ENCODE measurements around the gene AKR1C2.
"Not testable (repeated sequence)": the region's sequence is repeated elsewhere in the genome, so short reads cannot be mapped to it uniquely, and the experiment has no call there.

The AKR1C2 gene

GRCh38 chr10:4970362-4970761 is 33.3 kb downstream of the AKR1C2 start:
- DNase-seq; in situ Hi-C loops (cut with HindIII; ENCODE audit: low pct_ligation_motif_present, low pct_unique_long_range_greater_than_20kb, low sequenced_read_pairs): not testable (repeated sequence)

- DNase-seq; in situ Hi-C loops (cut with HindIII; ENCODE audit: low pct_ligation_motif_present, low pct_unique_long_range_greater_than_20kb, low sequenced_read_pairs): not testable (repeated sequence)
Observed at GRCh38 chr10:4969289-4969688, 34.4 kb downstream of the AKR1C2 start.

DNA sequence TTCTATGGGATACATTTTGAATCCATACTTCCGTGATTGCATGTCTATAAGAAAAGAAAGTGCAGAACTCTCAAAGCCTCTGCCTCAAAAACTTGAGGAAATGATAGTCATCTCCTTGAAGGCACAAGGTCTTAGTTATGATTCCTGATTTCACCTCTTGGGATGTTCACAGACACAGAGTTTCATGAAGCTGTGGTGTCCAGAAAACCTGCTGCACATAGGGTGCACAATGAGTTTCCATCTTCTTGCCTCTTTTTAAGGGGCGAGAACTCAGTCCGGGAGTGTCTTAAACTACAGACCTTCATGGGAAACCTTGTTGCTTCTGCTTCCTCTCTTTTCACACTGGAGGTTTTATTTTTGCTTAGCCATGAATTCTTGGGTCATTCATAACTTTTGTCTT is 36.5 kb downstream of the AKR1C2 start:
- not testable (repeated sequence) for DNase-seq

DNA sequence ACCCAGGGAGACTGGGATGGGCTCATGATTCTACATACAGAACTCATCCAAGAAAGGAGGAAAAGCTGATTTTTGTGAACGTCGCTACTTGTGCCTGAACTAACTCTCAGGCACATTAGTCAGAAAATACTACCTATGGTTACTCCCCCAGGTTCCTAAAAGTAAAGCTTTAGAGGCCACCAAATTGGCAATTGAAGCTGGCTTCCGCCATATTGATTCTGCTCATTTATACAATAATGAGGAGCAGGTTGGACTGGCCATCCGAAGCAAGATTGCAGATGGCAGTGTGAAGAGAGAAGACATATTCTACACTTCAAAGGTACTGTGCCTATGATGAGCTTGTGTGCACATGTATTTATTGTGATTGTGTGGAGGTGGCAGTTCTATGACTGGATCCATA is 37.9 kb downstream of the AKR1C2 start:
- DNase-seq; in situ Hi-C loops (cut with HindIII; ENCODE audit: low pct_ligation_motif_present, low pct_unique_long_range_greater_than_20kb, low sequenced_read_pairs): not testable (repeated sequence)

More for the DNA sequence above, 36.5 kb downstream of the AKR1C2 start:
- in situ Hi-C loops (cut with HindIII; ENCODE audit: low pct_ligation_motif_present, low pct_unique_long_range_greater_than_20kb, low sequenced_read_pairs): not testable (repeated sequence)

- DNase-seq; in situ Hi-C loops (cut with HindIII; ENCODE audit: low pct_ligation_motif_present, low pct_unique_long_range_greater_than_20kb, low sequenced_read_pairs): not testable (repeated sequence)
Observed at GRCh38 chr10:4963815-4964154, 39.9 kb downstream of the AKR1C2 start.

DNA sequence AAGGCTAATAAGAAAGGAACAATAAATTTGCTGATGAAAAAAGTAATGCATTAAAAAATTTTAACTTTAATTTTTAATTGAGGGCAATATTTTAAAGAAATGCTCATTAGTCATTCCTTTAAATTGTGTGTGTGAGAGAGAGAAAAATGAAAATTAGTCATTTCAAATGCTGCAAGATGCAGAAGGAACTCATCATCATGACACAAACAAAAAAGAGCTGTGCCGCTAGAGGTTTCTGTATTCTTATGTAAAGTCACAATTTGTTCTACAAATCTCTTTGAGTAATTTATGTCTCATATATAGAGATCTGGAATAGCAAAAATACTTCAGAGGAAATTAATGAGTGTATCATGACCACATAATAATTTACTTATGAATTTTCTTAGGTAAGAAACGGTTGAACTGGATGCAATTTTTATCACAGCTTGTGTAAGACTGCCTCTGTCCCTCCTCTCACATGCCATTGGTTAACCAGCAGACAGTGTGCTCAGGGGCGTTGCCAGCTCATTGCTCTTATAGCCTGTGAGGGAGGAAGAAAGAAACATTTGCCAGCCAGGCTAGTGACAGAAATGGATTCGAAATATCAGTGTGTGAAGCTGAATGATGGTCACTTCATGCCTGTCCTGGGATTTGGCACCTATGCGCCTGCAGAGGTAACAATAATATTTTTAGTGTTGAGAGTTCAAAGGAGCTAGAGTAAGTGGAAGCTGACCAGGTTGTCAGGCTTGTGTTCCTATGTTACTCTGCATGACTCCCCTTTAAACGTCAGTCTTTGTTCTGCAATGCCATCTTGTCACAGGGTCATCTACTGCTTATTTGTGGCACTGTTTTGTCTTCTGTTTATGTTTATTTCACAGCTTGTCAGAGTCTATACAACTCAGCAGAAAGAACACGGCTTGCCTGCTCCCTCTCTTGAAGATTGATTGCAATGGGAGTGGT is 40.5 kb downstream of the AKR1C2 start, which contains the start of gene AKR1C1:
TSS of gene AKR1C1 (plus strand) at position 540 of the 939 bp plus-strand sequence. CDS start at position 570, 30 bp downstream.
- DNase-seq; in situ Hi-C loops (cut with HindIII; ENCODE audit: low pct_ligation_motif_present, low pct_unique_long_range_greater_than_20kb, low sequenced_read_pairs): not testable (repeated sequence)

- DNase-seq; in situ Hi-C loops (cut with HindIII; ENCODE audit: low pct_ligation_motif_present, low pct_unique_long_range_greater_than_20kb, low sequenced_read_pairs): not testable (repeated sequence)
Observed at GRCh38 chr10:4962308-4962707, 41.3 kb downstream of the AKR1C2 start.

DNA sequence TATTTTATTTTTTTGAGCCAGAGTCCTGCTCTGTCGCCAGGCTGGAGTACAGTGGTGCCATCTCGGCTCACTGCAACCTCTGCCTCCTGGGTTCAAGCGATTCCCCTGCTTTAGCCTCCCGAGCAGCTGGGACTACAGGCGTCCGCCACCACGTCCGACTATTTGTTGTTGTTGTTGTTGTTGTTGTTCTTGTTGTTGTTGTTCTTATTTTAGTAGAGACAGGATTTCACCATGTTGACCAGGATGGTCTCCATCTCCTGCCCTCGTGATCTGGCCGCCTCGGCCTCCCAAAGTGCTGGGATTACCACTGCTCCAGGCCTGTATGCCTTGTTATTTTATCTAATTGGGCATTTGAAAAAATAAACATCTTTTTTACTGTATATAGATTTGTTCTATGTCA is 42.1 kb downstream of the AKR1C2 start:
- in situ Hi-C loops (cut with HindIII; ENCODE audit: low pct_ligation_motif_present, low pct_unique_long_range_greater_than_20kb, low sequenced_read_pairs): not testable (repeated sequence)

GRCh38 chr10:4956955-4957645 is 46.6 kb downstream of the AKR1C2 start:
- DNase-seq; in situ Hi-C loops (cut with HindIII; ENCODE audit: low pct_ligation_motif_present, low pct_unique_long_range_greater_than_20kb, low sequenced_read_pairs): not testable (repeated sequence)

More for the DNA sequence above, 42.1 kb downstream of the AKR1C2 start:
- not testable (repeated sequence) for DNase-seq

DNA sequence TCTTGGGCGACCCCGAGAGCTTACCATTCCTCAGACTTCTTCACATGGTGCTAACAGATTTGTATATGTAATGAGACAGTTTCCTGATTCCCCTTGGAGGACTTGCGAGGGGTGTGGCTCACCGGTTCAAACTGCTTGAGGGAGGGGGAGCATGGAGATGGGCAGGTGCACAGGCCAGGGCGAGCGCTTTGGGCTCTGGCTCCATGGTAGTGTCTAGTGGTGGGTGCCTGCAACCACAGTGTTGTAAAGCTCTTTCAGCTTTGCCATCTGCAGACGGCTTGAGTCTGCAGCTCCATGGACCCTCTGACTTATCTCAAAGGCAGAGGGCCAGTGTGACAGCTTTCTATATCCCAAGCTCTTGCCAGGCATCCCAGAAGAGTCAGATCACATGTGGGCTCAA is 47.6 kb downstream of the AKR1C2 start:
- in situ Hi-C loops (cut with HindIII; ENCODE audit: low pct_ligation_motif_present, low pct_unique_long_range_greater_than_20kb, low sequenced_read_pairs); DNase-seq: not testable (repeated sequence)

GRCh38 chr10:4953405-4953804 is 50.3 kb downstream of the AKR1C2 start:
- no peak for DNase-seq
- in situ Hi-C loops (cut with HindIII; ENCODE audit: low pct_ligation_motif_present, low pct_unique_long_range_greater_than_20kb, low sequenced_read_pairs): no loop called here

DNA sequence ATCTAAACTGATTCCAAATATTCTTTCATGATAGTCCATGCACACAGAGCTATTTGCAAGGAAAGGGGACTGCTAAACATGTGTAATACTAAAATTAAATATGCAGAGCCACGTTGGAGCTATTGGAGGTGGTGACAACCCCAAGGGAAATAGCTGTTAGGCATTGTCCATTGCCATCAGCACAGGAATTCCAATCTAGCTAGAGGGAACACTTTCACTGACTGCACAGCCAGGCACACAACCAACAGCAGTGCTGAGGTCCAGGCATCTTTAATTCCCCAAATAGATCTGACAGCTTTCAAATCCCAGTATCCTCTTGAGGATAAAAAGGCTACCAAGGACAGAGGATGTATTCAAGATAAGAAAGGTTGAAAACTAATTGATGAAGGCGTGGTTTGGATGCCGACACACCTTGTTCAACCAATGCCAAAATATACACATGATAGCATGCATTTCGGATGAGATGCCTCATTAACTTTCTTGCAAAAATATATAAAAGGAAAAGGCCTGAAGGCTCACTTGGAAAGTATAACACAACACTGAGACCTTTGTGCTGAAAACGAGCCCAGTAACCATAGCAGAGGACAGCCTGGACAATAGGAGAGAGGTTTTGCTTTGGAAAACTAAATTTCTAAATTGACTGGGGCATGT is 52.0 kb downstream of the AKR1C2 start:
- DNase-seq; in situ Hi-C loops (cut with HindIII; ENCODE audit: low pct_ligation_motif_present, low pct_unique_long_range_greater_than_20kb, low sequenced_read_pairs): not testable (repeated sequence)

GRCh38 chr10:4947635-4948596 is 55.7 kb downstream of the AKR1C2 start:
- in situ Hi-C loops (cut with HindIII; ENCODE audit: low pct_ligation_motif_present, low pct_unique_long_range_greater_than_20kb, low sequenced_read_pairs): no loop called here
- peak; percentile 90 for DNase-seq

DNA sequence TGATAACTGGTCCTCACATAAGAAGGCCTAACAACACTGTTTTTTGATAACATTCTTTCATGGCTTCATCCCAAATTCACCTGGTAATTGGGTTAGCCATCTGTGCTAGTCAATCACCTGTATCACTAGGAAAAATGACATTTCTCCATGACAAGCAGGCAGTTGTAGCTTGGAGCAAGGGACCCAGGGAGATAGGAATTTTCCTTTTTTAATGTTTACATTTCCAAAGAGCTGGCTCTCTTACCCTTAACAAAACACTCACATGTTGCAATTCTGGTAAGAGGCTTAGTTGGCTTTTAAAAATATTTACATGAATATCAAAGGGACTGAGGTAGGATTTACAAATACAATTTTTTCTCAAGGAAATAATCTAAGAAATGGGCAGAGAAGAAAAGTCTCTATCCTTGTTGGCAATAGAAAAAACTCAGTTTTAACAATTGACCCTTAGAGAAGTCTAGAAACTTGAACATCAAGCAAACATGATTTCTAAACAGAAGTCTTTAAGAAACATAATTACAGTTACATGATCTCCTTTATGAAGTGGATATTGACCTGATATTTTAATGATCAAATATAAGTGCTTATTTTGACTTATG is 56.5 kb downstream of the AKR1C2 start:
- in situ Hi-C loops (cut with HindIII; ENCODE audit: low pct_ligation_motif_present, low pct_unique_long_range_greater_than_20kb, low sequenced_read_pairs): no loop called here
- no peak for DNase-seq

DNA sequence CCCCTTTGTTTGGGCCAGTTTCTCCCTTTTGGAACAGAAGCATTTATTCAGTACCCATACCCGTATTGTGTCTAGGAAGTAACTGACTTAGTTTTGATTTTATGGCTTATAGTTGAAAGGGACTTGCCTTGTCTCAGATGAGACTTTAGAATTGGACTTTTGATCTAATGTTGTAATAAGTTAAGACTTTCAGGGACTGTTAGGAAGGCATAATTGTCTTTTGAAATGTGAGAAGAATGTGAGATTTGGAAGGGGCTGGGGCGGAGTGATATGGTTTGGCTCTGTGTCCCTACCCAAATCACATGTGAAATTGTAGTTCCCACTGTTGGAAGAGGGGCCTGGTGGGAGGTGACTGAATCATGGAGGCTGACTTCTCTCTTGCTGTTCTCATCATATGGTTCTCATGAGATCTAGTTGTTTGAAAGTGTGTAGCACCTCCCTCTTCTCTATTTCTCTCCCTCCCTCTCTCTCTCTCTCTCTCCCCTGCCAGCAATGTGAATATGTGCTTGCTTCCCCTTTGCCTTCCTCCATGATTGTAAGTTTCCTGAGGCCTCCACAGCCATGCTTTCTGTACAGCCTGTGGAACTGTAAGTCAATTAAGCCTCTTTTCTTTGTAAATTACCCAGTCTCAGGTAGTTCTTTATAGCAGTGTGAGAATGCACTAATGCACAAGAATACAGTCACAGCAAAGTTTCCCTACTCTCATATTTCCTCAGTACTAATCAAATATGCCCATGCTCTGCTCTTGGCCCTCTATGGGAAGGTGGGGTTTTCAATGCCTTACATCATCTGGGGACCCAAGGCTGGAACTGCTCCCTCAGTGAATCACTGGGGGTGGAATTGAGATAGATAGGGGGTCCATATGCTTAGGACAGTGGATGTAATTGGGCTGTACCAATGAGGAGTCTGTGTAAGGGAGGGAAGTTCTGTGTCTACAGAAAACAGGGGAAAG is 57.6 kb downstream of the AKR1C2 start:
- DNase-seq: no peak
- in situ Hi-C loops (cut with HindIII; ENCODE audit: low pct_ligation_motif_present, low pct_unique_long_range_greater_than_20kb, low sequenced_read_pairs): no loop called here

- in situ Hi-C loops (cut with HindIII; ENCODE audit: low pct_ligation_motif_present, low pct_unique_long_range_greater_than_20kb, low sequenced_read_pairs): no loop called here
- DNase-seq: no peak
Observed at GRCh38 chr10:4944841-4945240, 58.8 kb downstream of the AKR1C2 start.

All from ACHN (cell line).